HL-60 (cell line): Measurements from ENCODE around the gene TAX1BP1.

Source experiments
- GABPA ChIP-seq: IDR thresholded peaks from 2 replicates; pipeline ENCODE4 v1.6.1; 2012; ENCODE audit warnings: low read depth
- POLR2AphosphoS5 ChIP-seq: IDR thresholded peaks from 2 replicates; pipeline ENCODE4 v1.6.1; 2012; ENCODE audit warnings: low read depth
- TF ChIP-seq, protein P1 (sequence below): IDR thresholded peaks from one replicate; pipeline ENCODE4 v1.5.1; 2011; ENCODE audit warnings: low read length, control low read depth, inconsistent platforms; ENCODE audit not compliant: insufficient read depth
- TF ChIP-seq, protein P2 (sequence below): IDR thresholded peaks from 2 replicates; pipeline ENCODE4 v1.6.1; 2012; ENCODE audit warnings: low read depth; ENCODE audit not compliant: insufficient replicate concordance

DNA sequence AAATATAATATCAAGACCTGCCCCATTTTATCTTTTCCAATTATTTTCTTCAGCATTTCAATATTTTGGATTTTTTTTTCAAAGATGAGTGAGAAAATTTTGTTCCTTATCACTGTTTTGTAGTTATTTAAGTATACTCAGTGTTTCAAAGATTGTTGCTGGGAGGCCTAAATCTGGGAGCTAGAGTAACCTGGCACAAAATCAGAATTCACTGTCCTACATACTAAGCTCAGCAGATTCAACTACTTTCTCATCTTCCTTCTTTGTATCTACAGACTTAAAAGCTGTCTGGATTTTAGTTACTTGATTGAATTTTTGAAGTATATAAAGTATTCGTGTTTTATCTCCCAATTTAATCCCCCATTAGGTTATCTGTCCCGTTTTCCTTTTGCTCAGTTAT, 85.9 kb downstream of the TAX1BP1 start:
- TF ChIP-seq, protein P1, sequence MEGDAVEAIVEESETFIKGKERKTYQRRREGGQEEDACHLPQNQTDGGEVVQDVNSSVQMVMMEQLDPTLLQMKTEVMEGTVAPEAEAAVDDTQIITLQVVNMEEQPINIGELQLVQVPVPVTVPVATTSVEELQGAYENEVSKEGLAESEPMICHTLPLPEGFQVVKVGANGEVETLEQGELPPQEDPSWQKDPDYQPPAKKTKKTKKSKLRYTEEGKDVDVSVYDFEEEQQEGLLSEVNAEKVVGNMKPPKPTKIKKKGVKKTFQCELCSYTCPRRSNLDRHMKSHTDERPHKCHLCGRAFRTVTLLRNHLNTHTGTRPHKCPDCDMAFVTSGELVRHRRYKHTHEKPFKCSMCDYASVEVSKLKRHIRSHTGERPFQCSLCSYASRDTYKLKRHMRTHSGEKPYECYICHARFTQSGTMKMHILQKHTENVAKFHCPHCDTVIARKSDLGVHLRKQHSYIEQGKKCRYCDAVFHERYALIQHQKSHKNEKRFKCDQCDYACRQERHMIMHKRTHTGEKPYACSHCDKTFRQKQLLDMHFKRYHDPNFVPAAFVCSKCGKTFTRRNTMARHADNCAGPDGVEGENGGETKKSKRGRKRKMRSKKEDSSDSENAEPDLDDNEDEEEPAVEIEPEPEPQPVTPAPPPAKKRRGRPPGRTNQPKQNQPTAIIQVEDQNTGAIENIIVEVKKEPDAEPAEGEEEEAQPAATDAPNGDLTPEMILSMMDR = no peak
- TF ChIP-seq POLR2AphosphoS5 = no peak
- TF ChIP-seq, protein P2, sequence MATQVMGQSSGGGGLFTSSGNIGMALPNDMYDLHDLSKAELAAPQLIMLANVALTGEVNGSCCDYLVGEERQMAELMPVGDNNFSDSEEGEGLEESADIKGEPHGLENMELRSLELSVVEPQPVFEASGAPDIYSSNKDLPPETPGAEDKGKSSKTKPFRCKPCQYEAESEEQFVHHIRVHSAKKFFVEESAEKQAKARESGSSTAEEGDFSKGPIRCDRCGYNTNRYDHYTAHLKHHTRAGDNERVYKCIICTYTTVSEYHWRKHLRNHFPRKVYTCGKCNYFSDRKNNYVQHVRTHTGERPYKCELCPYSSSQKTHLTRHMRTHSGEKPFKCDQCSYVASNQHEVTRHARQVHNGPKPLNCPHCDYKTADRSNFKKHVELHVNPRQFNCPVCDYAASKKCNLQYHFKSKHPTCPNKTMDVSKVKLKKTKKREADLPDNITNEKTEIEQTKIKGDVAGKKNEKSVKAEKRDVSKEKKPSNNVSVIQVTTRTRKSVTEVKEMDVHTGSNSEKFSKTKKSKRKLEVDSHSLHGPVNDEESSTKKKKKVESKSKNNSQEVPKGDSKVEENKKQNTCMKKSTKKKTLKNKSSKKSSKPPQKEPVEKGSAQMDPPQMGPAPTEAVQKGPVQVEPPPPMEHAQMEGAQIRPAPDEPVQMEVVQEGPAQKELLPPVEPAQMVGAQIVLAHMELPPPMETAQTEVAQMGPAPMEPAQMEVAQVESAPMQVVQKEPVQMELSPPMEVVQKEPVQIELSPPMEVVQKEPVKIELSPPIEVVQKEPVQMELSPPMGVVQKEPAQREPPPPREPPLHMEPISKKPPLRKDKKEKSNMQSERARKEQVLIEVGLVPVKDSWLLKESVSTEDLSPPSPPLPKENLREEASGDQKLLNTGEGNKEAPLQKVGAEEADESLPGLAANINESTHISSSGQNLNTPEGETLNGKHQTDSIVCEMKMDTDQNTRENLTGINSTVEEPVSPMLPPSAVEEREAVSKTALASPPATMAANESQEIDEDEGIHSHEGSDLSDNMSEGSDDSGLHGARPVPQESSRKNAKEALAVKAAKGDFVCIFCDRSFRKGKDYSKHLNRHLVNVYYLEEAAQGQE = no peak
- TF ChIP-seq GABPA = no peak
